D341Med (cell line): Measurements from ENCODE around the gene FLOT2.
"Not testable (repeated sequence)": the region's sequence is repeated elsewhere in the genome, so short reads cannot be mapped to it uniquely, and the experiment has no call there.

Experiments used
- DNase-seq: peaks from one replicate; pipeline ENCODE4 v3.0.0; 2012; ENCODE audit warnings: low spot score

Gene FLOT2

GRCh38 chr17:28873839-28874238 lies 23.7 kb downstream of the FLOT2 start:
- no peak for DNase-seq

GRCh38 chr17:28871056-28871579 lies 26.4 kb downstream of the FLOT2 start:
- peak; percentile 39 for DNase-seq

- no peak for DNase-seq
Observed at GRCh38 chr17:28867276-28867675, 30.3 kb downstream of the FLOT2 start.

DNA sequence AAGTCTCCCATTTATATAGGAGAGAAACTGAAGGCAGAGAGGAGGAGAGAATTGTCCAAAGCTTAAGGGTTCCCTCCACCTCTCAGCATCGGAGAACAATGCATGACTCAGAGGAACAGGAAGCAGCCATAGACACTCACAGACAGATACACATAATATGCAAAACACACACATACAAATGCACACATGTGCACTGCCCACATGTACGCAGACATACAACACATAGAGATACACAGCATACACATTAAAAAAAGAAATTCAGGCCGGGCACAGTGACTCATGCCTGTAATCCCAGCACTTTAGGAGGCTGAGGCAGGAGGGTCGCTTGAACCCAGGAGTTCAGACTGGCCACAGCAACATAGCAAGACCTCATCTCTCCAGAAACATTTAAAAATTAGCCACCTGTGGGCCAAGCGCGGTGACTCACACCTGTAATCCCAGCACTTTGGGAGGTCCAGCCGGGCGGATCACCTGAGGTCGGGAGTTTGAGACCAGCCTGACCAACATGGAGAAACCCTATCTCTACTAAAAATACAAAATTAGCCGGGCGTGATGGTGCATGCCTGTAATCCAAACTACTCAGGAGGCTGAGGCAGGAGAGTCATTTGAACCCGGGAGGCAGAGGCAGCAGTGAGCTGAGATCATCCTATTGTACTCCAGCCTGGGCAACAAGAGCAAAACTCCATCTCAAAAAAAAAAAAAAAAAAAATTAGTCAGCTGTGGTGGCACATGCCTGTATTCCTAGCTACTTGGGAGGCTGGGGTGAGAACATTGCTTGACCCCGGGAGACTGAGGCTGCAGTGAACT lies 31.4 kb downstream of the FLOT2 start:
- no peak for DNase-seq

GRCh38 chr17:28864991-28865849 lies 32.3 kb downstream of the FLOT2 start:
- DNase-seq = no peak

DNA sequence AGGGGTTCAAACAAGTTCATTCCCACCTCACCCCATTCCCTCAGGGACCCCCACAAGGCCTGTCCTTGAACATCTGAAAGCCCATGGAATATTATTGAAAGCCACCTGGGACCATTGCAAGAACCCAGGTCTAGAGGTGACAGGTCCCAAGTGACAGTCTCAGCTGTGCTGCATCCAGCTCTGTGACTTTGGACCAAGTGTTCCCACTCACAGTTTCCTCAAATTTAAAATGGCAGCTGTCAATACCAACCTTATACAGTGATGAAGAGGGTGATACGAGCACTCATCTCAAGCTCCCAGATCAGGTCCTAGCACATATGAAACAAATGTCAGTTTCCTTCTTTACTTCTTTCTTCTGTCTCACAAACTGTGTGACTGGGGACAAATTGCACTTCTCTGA lies 33.6 kb downstream of the FLOT2 start:
- no peak for DNase-seq

DNA sequence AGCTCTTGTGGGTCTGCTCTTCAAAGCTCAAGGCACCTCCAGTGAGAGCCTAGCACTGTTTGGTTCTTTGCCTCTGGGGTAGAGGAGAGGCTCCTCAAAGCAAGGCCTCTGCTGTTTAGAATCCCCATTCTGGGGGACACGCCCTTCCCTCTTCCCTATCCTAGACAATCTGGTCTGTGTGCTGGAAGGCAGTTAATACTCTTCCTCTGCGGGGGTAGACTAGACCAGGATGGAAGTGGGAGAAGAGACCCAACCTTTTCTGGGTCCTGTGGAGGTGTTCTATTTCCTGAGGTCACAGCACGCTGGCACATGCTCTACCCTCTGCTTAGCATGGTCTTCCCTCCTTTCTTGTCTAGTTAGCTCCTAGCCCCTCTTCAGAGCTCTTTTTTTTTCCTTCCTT lies 35.0 kb downstream of the FLOT2 start:
- no peak for DNase-seq

GRCh38 chr17:28861393-28862203 lies 35.9 kb downstream of the FLOT2 start:
- no peak for DNase-seq

DNA sequence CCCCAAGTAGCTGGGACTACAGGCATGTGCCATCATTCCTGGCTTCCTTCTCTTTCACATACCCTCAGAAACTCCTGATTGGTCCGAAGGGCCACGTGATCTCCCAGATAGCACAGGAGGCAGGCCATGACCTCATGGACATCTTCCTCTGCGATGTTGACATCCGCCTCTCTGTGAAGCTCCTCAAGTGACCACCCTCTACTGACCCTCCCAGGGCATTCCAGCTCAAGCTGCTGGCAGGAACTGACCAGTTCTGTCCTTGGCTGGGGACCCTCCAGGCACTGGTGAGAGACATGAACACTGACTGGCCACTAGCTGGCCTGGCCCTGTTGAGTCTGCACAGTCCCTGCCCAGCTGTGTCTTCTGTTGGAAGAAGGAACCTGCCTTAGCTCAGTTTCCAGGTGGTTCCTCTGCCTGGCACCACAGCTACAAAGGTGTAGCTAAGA lies 37.1 kb downstream of the FLOT2 start:
- no peak for DNase-seq

- no peak for DNase-seq
Observed at GRCh38 chr17:28858801-28859355, 38.7 kb downstream of the FLOT2 start.

GRCh38 chr17:28857905-28858800 lies 39.4 kb downstream of the FLOT2 start:
- no peak for DNase-seq

DNA sequence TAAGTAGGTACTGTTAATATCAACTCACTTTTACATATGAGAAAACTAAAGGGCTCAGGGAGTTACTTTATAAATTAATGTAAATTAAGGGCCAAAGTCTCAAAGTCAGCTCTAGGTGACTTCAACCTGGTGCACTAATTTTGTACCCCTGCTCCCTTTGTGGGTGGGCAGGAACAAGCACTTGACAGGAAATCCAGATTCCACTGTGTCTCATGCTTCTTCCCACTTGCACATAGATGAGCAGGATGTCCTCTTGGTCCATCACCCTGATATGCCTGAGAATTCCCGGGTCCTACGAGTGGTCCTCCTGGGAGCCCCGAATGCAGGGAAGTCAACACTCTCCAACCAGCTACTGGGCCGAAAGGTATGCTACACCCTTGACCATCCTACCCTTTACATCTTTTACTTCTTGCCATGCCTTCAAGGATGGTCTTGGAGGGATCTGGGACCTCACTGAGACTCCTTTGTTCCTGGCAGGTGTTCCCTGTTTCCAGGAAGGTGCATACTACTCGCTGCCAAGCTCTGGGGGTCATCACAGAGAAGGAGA lies 41.4 kb downstream of the FLOT2 start:
- no peak for DNase-seq

DNA sequence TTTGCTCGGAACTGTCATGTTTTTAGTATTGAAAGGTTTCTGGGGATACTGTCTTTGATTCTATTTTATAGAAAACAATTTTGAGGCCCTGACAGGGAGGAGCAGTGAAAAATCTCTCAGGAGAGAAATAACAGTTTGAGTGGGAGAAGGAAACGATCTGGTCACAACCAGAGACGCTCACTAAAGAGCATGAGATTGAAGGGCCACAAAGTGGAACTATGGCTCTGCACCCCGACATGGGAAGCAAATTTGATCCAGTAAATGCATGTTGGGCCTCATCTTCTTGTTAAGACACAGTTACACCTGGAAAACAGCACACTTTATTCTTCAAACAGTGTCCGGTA lies 42.2 kb downstream of the FLOT2 start:
- DNase-seq = no peak

DNA sequence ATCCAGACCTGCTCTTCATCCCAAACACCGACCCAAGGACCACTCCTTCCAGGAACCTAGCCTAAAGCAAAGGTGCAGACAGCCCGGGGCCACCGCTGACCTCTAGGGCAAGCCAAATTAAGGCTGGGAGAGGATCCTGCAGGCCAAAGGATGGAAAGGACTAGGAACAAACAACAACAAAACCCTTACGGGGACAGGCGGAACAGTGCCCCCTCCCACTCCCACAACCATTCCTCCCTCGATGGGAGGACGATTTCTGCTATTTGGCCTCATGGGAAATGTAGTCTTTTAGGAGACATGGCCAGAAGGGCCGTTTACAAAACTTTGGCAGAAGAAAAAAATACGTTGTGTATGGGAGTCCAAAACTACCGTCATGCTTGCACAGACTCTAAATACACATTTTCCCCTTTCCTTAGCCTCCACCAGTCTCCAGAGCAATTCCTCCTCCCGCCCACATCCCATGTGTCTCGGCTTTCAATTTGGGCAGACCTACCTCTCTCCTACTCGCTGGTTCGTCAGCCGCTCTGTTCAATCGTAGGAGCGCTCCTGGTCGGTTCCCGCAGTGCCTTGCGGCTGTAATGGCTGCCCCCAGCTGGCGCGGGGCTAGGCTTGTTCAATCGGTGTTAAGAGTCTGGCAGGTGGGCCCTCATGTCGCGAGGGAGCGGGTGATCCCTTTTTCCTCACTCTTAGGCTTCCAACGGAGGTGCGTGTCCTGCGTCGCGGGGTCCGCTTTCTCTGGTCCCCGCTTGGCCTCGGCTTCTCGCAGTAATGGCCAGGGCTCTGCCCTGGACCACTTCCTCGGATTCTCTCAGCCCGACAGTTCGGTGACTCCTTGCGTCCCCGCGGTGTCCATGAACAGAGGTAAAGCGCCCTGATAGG lies 42.8 kb downstream of the FLOT2 start, which contains the start of gene ERAL1:
TSS of gene ERAL1 (plus strand) at position 560 of the 879 bp plus-strand sequence. CDS start at position 579, 19 bp downstream.
- DNase-seq = peak; percentile 98

DNA sequence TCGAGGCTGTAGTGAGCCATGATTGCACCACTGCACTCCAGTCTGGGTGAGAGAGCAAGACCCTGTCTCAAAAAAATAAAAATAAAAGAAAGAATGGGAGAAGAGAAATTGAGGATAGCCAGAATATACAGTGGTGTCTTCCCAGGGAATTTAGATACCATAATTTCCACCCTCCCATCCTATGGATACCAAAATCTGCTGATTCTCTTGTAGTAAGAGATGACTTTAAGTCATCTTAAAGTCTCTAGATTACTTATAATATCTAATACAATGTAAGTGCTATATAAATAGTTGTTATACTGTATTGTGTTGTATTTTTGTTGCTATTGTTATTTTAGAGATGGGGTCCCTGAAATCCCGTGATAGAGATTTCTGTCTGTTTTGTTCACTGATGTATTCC lies 44.2 kb downstream of the FLOT2 start:
- DNase-seq = no peak

DNA sequence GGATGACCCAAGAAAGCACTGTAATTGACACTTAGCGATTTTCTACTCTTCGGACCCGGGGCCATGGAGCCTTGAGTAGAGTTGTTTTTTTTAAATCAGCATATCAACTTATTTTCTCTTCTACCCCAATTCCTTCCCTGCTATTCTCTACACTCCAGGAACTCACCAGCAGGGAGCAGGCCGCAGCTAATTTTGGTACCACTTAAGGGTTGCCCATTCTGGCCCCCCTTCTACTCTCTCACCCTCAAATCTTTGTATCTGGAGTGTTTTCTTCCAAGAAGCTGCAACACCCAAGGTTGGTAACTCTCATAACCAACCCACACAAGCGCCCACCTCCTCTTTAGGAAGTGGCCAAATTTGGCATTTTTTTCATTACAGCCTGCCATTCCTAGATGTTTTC lies 48.3 kb downstream of the FLOT2 start:
- DNase-seq = no peak

DNA sequence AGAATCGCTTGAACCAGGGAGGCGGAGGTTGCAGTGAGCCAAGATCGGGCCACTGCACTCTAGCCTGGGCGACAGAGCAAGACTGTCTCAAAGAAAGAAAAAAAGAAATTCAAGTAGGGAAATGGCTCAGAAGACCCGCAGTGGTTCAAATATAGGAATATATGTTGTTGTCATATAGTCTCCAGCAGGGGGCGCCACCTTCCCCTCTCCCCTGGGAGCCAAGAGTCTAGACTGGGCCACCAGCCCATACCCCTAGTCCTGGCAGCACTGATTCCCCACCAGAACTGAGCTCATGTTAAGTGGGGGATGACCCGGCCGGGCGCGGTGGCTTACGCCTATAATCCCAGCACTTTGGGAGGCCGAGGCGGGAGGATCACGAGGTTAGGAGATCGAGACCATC lies 48.9 kb downstream of the FLOT2 start:
- peak; percentile 77 for DNase-seq

GRCh38 chr17:28846699-28847098 lies 50.8 kb downstream of the FLOT2 start:
- not testable (repeated sequence) for DNase-seq

DNA sequence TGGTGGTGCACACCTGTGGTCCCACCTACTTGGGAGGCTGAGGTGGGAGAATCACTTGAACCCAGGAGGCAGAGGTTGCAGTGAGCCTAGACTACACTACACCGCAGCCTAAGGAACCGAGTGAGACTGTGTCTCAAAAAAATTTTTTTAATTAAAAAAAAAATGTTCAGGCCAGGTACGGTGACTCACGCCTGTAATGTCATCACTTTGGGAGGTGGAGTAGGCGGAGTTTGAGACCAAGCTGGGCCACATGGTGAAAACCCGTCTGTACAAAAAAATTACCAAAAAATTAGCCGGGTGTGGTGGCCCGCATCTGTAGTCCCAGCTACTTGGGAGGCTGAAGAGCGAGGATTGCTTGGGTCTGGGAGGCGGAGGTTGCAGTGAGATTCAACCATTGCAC lies 51.3 kb downstream of the FLOT2 start:
- no peak for DNase-seq

DNA sequence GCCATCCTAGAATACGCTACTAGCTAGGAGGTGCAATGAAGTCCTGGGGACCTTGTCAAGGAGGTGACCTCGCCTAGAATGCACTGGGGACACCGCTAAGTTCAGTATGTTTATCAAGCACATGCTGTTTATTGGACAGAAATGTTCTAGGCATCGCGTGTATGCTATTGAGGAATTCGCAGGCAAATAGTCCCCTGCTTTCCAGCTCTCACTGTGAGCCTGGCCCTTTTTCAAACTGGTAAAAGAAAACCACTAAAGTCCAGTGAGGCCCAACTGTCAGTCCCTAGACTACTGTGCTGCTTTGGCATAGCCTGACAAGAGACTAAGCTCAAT lies 53.8 kb downstream of the FLOT2 start:
- no peak for DNase-seq
